DMS79 treated with DMSO at 0.1 percent for 48 hours (cell line): Measurements from ENCODE around the gene KDM5C.

ENCODE experiments used
- DNase-seq: peaks from one replicate; lab custom pipeline; 2025; lab: John Stamatoyannopoulos, UW

KDM5C gene

DNA sequence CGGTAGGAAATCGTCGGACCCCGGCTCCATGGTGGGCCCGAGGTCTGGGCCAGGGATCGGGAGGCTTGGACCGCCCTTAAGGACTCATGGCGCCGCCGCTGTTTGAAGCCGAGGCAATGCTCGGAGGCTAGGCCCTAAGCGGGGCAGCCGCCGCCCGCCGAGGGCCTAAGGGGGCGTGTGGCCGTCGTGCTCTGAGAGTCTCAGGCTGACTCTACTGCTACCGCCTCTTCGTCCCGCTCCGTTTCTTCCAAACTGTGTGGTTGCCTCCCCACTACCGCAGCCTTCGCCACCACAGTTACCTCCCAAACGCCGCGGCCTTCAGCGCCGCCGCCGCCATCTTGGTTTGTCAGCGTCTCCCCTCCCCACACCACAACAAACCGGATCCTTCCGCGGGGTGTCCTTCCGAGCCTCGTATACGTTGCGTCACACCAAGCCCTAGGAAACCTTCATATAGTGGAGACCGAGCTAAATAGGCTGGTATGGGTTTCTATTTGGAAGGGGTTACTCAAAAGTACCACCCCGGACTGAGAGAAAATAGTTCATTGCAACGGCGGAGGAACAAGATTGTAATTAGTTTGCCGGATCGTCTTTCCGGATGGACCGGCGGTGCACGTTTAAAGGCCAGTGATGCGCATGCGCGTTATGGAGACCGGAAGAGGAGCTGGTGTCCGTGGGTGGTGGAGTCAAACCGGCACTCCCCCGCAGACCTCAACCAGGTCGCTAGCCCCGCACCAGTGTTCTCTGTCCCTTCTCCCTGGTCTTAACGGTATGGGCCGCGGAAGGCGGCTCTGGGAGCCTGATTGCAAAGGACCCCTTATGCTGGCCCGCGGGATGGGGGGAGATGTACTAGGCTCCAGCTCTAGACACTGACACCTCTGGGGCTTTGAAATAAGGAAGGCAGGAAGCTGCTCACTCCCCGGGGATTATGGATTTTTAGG, at the start of gene KDM5C:
KDM5C (minus strand) TSS at position 348 of the 938 bp plus-strand sequence; CDS start at position 30, 318 bp downstream.
- peak; percentile 77 for DNase-seq

GRCh38 chrX:53272808-53273337, 47.9 kb upstream of the KDM5C start:
- DNase-seq: no peak

GRCh38 chrX:53269536-53270107, 44.6 kb upstream of the KDM5C start:
- DNase-seq: no peak

DNA sequence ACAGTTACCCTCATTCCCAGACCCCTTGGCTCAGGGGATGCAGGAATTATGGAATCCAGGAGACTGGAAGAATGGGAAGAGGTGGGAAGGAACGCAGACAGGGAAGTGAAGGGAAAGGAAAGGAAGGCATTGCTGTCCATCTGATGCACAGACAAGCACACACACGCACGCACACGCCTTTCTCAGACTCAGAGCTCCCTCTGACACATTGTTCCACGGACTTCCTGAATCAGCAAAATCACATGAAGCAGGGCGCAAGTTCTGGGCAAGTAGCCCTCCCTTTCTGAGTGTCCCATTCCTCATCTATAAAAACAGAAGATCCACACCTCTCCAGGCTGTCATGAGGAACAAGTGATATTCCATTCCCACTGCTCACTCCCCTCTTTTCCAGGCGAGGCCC, 43.2 kb upstream of the KDM5C start:
- no peak for DNase-seq

GRCh38 chrX:53266914-53267313, 41.9 kb upstream of the KDM5C start:
- DNase-seq: no peak

DNA sequence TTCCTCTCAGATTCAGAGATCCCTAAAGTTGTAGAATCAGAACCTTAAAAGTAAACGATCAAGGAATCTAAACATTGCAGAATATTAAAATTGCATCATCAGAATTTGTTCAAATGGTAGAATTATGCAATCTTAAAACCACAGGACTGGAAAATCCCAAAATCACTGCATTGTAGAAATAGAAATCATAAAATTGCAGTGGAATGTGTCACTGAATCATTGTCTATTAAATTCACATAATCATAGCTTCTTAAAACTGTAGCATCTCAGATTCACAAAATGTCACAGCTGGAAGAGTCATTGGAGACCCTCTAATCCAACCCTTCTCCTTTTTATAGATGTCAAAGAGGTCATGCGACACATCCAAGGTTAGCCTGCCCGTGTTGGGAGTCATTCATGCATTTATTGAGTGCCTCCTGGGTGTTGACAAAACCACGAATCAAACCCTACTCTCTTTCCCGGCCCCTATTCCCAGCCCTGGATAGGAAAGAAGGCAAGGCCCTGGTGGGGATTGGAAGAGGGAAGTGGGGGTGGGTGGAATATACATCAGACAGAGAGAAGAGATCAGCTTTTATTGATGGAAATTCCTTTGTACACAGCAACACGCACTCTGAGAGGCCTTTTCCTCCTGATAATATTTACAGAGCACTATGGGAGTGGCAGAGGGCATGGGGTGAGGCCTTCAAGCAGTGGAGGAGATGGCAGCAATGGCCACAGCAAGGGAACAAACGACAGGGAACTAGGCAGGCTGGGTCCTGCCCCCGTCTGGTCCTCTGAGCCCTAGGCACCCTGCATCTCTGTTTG, 41.0 kb upstream of the KDM5C start:
- DNase-seq: no peak

- no peak for DNase-seq
Observed at GRCh38 chrX:53263597-53264094, 38.6 kb upstream of the KDM5C start.

GRCh38 chrX:53262918-53263394, 37.9 kb upstream of the KDM5C start:
- DNase-seq: no peak

DNA sequence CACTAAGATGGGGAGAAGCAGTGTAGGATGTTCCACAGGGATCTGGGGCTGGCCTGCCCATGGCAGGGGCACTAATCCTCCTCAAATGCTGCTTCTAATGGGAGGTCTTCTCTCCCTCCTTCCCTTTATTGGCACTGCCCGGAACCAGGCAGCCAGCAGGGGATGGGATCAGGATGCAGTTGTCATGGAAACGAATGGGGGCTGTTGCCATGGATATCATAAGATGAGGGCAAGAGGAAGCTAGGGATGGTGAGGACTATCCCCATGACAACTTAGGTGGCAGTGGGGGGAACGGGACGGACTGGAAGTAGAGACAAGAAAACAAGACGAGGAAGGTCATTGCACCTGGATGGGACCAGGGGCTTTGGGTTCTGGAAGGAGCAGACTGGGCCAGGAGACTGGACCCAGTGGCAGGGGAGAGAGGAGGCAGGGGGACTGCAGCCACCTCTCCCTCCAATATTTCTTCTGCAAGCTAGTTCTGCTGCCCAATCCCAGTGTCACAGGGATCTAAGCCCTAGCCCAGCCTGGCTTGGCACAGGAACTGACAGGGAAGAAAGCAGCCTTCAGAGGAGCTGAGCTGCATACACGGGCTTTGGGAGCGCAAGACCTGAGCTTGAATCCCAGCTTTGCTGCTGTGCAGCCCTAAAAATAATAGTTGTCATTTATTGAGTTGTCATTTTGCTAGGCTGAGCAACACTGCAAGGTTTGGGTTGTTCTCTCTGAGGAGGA, 37.3 kb upstream of the KDM5C start:
- DNase-seq: no peak

- DNase-seq: no peak
Observed at GRCh38 chrX:53261355-53261972, 36.5 kb upstream of the KDM5C start.

DNA sequence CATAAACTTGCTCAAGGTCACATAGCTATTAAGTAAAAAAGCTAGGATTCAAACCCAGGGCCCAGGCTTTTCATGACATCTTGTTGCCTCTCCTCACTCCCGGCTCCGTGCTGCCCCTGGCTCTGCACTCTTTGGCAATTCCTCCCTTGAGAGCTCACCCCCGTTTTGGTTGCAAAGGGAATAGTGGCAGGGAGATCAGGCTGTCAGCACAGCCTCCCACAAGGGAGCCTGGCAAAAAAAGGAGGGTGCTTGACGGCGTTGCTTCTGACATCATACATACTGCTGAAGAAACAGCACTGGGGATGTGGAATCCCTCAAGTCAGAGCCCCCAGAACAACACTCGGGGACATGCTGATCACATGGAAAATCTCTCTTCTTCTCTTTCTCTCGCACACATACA, 35.8 kb upstream of the KDM5C start:
- no peak for DNase-seq

DNA sequence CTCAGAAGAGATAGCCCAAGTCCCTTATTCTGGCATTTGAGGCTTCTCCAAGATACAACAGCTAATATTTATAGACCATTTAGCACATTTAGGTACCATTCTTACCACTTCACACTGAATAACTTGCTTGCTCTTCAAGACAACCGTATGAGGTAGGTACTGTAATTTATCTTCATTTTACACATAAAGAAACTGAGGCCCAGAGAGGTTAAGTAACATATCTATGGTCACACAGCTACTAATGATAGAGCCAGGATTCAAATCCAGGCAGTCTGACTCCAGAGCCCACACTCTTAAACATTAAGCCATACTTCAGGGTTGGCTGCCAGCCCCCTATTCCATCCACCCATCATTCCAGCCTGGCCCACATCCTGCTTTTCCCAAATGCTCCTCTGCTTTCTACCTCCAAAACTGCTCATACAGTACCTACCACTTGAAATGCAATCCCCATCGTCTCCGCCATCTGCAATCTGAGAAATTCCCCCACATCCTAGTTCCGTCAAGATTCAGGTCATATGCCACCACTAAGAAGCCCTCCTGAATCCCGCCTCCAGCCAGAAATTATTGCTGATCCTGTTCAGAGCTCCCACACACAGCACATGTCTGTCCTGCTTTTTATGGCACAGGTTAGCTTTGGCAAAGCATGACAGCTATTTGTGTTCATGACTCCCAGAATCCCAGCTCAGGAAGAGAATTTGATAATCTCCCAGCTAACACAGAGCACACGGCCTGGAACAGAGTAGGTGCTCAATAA, 32.8 kb upstream of the KDM5C start:
- no peak for DNase-seq

GRCh38 chrX:53257166-53257565, 32.2 kb upstream of the KDM5C start:
- DNase-seq: no peak

- peak; percentile 4 for DNase-seq
Observed at GRCh38 chrX:53256446-53257041, 31.5 kb upstream of the KDM5C start.

- DNase-seq: no peak
Observed at GRCh38 chrX:53255738-53256191, 30.8 kb upstream of the KDM5C start.

GRCh38 chrX:53254570-53255461, 29.8 kb upstream of the KDM5C start:
- no peak for DNase-seq

DNA sequence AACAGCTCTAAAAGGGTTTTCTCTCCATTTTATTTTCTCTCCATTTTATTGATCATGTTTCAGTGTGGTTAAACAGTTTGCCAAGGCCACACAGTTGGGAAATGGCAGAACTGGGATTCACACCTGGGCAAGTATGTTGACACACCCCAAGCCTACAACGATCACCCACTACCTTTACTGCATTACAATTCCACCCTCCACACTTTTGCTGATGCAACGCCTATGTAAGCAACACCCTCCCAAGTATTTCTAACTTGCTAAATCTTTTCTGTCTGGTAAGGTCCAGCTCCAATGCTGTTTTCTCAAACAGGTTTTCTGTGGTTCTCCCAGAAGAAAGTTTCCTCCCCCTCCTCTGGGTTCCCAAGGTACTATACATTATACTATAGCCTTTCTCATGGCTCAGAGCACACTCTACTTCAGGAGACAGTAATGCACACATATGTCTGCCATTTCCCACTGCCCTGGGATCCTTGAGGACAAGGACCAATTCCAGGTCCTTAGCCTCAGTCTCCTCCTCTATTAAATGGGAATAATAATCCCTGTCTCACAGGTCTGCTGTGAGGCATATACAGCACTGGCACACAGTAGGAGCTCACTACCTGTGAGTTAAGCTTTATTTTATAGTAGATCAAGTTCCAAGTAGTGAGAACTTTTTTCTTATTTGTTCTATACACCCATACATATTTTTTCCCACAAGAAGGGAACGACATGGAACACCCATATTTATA, 28.4 kb upstream of the KDM5C start:
- no peak for DNase-seq

- DNase-seq: no peak
Observed at GRCh38 chrX:53251307-53251706, 26.3 kb upstream of the KDM5C start.
